Activated T-cell treated with anti-CD3 and anti-CD28 coated beads for 4 hours (primary cell): ENCODE data around the gene FAM24B.

Experiments
- DNase-seq: peaks from one replicate; pipeline ENCODE4 v3.0.0-alpha.2; 2020

Gene FAM24B

DNA sequence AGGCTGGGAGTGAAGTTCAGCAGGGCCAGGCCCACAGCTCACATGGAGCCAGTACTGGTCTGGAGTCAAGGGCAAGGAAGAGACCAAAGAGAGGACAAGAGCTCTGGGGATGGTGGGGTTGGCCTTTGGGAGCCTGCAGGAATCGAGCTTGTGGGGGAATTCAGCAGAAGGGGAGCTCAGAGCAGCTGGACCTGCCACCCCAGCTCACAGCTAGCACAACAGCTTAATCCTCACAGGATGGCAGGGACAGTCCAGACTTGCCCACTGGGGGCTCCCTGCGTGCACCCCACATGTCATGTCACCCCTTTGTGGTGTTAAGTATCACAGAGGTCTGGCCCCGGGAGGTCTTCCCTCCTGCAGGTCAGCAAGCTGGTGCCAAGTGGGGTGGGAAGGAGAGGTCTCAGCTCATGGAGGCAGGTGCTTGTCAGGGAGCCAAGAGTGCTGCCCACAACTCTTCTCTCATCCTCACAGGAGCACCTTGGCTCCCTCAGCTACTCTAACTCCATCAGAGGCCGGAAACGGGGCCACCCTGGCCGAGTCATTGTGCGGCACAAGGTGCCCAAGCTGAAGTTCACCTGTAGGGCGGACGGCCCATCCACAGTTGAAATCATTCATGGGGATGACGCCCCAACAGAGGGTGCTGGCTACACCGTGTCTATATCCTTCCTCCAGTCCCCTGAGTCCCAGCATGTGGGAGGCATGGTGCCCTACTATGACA lies 56.2 kb downstream of the FAM24B start:
- no peak for DNase-seq

GRCh38 chr10:122821808-122822207 lies 57.6 kb downstream of the FAM24B start:
- no peak for DNase-seq

GRCh38 chr10:122815458-122815857 lies 63.9 kb downstream of the FAM24B start:
- DNase-seq = no peak

DNA sequence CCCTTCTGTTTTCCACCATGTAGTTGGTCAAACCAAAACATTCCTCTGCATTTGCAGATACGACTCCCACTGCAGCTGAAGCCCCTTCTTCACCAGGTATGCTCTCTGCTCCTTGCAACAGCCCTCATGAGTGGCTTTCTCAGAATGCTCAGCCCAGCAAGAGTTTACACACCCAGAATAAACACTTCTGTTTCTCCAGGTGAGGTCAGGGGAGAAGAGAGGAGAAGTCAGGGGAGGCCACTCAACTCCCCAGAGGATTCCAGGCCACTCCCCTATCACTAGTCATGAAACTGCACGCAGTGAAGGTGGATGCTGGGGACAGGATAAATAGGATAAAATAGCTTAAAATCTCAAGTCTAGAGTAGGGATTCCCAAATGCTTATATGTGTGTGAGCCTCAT lies 64.9 kb downstream of the FAM24B start:
- DNase-seq = no peak

DNA sequence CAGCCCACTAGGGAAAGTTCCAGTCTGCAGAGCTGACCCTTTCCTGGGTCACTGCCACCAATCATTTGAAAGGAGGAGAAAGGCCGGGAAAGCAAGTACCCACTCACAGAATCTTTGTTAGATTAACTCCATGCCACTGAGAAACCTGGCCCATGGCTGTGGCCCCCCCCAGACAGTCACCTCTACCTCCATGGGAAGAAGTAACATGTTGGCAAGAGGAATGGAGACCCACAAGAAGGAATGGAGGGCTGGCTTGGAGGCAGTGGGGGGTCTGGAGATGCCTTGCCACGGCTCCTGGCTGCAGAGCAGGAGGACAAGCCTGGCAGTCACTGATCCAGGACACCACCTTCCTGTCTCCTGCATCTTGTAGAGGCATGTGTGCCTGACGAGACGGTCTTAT lies 66.6 kb downstream of the FAM24B start:
- DNase-seq = no peak

DNA sequence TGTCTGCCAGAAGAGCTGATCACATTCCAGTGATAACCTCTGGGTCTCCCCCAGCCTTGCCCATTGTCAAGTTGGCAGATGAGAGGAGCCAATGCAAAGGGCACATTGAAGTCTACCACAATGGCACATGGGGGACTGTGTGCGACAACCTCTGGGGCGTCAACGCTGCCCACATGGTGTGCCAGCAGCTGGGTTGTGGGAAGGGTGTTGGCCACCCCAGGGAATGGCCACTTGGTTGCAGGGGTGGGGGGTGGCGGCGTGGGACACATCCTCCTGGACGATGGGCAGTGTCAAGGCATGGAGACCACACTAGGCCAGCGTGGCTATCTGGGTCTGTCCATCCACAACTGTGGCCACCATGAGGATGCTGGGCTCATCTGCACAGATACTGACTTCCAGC lies 77.1 kb downstream of the FAM24B start:
- DNase-seq = no peak
